Measurements from ENCODE around the gene PEMT. TPM values are rescaled to one million over a fixed set of nuclear protein-coding genes. Genes with fewer than 3 reads are reported as not detected.
A peak's percentile ranks its signal among the peaks of the same experiment; 100 is the strongest.

Gene PEMT
- total RNA-seq, 4 donors from 2014 or later: 29.9 to 47.5 (median 44.3) TPM

DNA sequence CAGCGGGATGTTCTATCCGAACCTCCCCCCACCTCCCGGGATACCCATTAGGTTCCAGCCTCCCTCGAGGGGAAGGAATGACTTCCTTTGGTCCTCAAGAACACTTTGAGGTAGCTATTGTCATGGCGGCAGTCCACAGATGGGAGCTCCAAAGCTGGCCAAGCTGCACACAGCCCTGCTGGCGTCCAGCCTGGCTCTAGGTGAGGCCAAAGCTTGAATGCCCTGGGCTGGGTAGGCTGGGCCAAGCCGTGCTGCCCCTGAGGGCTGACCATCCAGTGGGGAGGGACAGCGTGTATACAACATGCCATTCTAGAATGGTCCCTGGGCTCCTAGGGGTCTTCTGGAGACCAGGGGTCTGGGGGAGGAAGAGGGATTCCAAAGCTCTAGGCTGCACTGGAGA, 43.5 kb downstream of the PEMT start:
- intact Hi-C loops (cut with DNase I; ENCODE audit: low total_unique reads): no loop called here
- no peak for TF ChIP-seq POLR2A (IDR thresholded peaks at IDR 0.05)
- TF ChIP-seq, protein P1, sequence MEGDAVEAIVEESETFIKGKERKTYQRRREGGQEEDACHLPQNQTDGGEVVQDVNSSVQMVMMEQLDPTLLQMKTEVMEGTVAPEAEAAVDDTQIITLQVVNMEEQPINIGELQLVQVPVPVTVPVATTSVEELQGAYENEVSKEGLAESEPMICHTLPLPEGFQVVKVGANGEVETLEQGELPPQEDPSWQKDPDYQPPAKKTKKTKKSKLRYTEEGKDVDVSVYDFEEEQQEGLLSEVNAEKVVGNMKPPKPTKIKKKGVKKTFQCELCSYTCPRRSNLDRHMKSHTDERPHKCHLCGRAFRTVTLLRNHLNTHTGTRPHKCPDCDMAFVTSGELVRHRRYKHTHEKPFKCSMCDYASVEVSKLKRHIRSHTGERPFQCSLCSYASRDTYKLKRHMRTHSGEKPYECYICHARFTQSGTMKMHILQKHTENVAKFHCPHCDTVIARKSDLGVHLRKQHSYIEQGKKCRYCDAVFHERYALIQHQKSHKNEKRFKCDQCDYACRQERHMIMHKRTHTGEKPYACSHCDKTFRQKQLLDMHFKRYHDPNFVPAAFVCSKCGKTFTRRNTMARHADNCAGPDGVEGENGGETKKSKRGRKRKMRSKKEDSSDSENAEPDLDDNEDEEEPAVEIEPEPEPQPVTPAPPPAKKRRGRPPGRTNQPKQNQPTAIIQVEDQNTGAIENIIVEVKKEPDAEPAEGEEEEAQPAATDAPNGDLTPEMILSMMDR (IDR thresholded peaks at IDR 0.05): no peak
- H3K4me3 ChIP-seq (ENCODE audit: low read depth, poor library complexity, severe bottlenecking): no peak overlapping the region
- DNase-seq (ENCODE audit: low spot score in 2 of 2): no peak
- WGBS, 2 donors: 87 to 92% methylated on average over 8 of the region's 8 CpGs

DNA sequence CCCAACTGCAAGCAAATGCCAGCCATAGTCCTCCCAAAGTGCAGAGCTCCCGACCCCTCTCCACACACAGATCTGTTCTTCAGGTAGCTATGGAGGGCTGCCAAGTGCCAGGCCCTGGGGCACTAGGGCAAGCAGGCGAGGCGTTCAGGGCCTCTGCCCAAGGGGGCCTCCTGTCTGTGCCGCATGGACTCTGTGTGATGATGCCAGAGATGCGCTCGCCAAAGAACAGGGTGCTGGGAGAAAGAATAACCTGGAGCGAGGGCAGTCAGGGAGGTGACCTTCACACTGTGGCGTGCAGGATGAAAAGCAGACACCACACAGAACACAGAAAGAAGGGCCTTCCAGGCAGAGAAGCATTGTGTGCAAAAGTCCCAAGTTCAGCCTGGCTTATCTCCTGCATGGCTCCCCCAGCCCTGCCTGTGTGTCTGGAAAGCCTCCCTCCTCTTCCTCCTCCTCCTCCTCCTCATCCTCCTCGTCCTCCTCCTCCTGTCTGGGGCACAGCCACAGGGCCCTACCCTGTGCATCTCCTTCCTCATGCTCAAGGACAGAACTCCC, 44.2 kb downstream of the PEMT start:
- no peak overlapping the region for H3K4me3 ChIP-seq (ENCODE audit: low read depth, poor library complexity, severe bottlenecking)
- intact Hi-C loops (cut with DNase I; ENCODE audit: low total_unique reads): no loop called here
- 74 to 83% methylated on average over 9 of the region's 9 CpGs for WGBS, 2 donors
- DNase-seq (ENCODE audit: low spot score in 2 of 2): no peak
- TF ChIP-seq POLR2A (IDR thresholded peaks at IDR 0.05): no peak
- TF ChIP-seq, protein P1 (IDR thresholded peaks at IDR 0.05): peak in 1 of 3 donors; percentile 31

DNA sequence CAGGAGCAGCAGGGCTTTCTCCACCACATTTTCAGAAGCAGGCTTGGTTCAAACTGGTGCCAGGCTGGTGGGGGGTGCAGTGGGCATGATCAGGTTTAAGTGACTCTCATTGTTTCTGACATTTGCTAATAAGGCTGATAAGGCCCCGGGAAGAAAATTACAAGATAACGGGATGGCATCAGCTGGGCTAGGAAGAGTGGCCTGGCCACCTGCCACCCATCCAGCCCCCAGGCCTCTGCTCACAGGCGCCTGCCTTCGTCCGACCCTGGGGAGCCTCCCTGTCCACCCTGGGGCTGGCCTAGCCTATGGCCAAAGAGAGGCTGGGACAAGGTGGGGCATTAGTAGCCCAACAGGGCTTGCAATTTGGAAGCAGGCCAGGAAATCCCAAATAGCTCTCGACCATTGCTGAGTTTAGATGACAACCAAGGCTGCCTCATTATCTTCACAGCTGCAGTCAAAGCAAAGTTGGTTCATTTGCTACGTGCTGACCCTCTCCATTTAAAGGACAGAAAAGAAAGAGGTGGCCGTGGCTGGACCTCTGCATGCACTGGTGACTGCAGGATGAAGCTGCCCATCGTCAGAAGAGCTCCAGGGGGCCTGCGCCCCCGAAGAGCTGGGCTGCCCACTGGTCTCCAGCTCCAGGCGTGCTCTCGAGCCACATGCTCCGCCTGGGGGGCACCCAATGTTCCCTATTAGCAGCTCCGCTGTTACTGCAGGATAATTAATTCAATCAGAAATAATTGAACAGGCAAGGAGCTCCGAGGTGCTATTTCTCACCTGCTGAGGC, 44.9 kb downstream of the PEMT start:
- no peak for TF ChIP-seq POLR2A (IDR thresholded peaks at IDR 0.05)
- TF ChIP-seq, protein P1 (IDR thresholded peaks at IDR 0.05): no peak
- 94 to 96% methylated on average over 16 of the region's 16 CpGs for WGBS, 2 donors
- no peak for DNase-seq (ENCODE audit: low spot score in 2 of 2)
- intact Hi-C loops (cut with DNase I; ENCODE audit: low total_unique reads): no loop called here
- no peak overlapping the region for H3K4me3 ChIP-seq (ENCODE audit: low read depth, poor library complexity, severe bottlenecking)

DNA sequence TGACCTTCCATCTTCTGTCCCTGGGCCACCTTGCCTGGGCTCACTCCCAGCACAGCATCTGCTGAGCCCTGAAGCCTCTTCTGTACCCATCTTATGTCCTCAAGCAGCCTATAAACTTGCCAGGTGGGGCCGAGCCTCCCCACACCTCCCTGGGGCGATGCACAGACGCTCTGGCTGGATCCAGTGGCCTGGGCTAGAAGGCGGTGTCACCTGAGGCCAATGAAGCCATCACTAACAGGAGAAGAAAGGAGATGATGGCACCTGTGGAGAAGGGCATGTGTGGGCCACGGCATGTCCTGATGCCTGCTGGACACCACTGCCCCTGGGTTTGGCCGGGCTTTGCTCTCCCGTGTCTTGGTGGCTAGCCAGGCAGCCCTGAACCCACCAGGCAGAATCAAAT, 45.5 kb downstream of the PEMT start:
- 80 to 91% methylated on average over 5 to 7 of the region's 7 CpGs for WGBS, 2 donors
- no peak overlapping the region for H3K4me3 ChIP-seq (ENCODE audit: low read depth, poor library complexity, severe bottlenecking)
- TF ChIP-seq, protein P1 (IDR thresholded peaks at IDR 0.05): no peak
- TF ChIP-seq POLR2A (IDR thresholded peaks at IDR 0.05): no peak
- no peak for DNase-seq (ENCODE audit: low spot score in 2 of 2)
- intact Hi-C loops (cut with DNase I; ENCODE audit: low total_unique reads): no loop called here

DNA sequence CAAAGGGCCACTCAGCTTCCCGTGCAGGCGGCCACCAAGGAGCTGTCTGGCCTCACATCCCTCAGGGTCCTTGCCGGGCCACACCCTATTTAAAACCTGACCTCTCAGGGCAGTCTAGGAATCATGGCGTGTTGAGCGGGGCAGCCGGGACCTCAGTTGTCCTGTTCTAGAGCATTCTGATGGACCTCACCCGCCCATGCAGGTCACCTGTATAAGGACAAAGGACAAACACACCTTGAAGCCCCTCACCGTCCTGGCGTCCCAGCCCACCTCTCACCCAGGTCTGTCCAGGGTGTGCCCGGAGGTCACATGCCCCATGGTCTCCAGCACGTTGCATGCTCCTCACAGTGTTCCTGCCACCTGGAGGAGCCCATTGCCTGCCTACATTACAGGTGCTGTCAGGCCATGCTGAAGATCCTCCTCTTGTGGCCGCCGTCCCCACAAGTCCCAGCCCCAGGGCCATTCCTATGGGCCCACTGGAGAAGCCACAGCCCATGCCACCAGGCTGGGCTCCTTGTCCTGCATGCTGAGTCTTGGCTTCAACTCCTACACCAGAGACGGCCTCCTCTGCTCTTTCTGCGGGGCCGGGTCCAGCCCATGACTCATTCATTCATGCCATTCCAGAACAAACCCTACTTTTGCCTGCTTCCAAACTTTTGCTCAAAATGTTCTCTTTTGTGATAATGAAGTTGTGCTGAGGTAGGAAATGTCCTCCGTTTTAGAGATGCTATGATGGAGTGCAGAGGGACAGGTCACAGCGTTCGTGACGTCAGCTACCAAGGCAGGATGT, 46.3 kb downstream of the PEMT start:
- intact Hi-C loops (cut with DNase I; ENCODE audit: low total_unique reads): no loop called here
- 75 to 79% methylated on average over 20 of the region's 20 CpGs for WGBS, 2 donors
- H3K4me3 ChIP-seq (ENCODE audit: low read depth, poor library complexity, severe bottlenecking): no peak overlapping the region
- DNase-seq (ENCODE audit: low spot score in 2 of 2): no peak
- TF ChIP-seq, protein P1 (IDR thresholded peaks at IDR 0.05): no peak
- no peak for TF ChIP-seq POLR2A (IDR thresholded peaks at IDR 0.05)
